Measurements from ENCODE around the gene RNU7-1. TPM values are rescaled to one million over a fixed set of nuclear protein-coding genes. Genes with fewer than 3 reads are reported as not detected.

The RNU7-1 gene
- total RNA-seq, 2 donors from 2014 or later = not detected

DNA sequence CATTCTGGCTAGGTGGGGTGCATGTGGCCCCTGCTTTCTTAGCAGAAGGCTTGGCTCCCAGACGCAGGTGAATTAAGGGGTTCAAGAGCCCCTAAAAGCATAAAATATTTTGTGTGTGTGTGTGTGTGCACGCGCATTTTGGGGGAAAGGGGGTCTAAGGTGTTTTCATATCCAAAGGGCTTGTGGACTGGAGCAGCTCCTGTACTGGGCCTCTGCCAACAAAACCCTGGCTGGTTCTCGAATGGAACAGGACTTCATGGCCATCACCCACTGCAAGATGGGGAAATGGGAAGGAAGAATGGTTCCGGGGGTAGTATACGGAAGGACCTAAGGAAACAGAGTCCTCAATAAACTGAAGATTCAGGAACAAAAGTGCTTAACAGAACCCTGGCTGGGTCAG, 19.8 kb upstream of the RNU7-1 start:
- peaks cover 8 to 20% of the 10 kb centered on the region in 2 donors for H3K36me3 Mint-ChIP-seq (ENCODE audit: insufficient read depth in 2 of 2)
- H3K4me3 Mint-ChIP-seq = no peak overlapping the region
- no peak for DNase-seq
- no peaks in the 10 kb centered on the region for H3K27me3 Mint-ChIP-seq (ENCODE audit: low read depth)
- ATAC-seq (replicated peaks in 1 of 2) = no peak
- peaks cover 49% of the 10 kb centered on the region for H3K4me1 Mint-ChIP-seq (ENCODE audit: low read depth)
- no peak overlapping the region for H3K27ac Mint-ChIP-seq
- no peaks in the 10 kb centered on the region for H3K9me3 Mint-ChIP-seq

GRCh38 chr12:6925239-6925539, 18.4 kb upstream of the RNU7-1 start:
- Mint-ChIP-seq H3K36me3 (ENCODE audit: insufficient read depth in 2 of 2) (peaks cover 5 to 11% of the 10 kb centered on the region in 2 donors), H3K4me3 (peak overlapping the region; percentile 76 to 77), H3K27ac (peak overlapping the region; percentile 48), H3K27me3 (ENCODE audit: low read depth) (no peaks in the 10 kb centered on the region), H3K9me3 (no peaks in the 10 kb centered on the region), H3K4me1 (ENCODE audit: low read depth) (peaks cover 51% of the 10 kb centered on the region)
- no peak for DNase-seq
- ATAC-seq (replicated peaks in 1 of 2) = no peak

GRCh38 chr12:6925540-6926279, 17.9 kb upstream of the RNU7-1 start:
- Mint-ChIP-seq H3K9me3 (no peaks in the 10 kb centered on the region), H3K27me3 (ENCODE audit: low read depth) (no peaks in the 10 kb centered on the region), H3K36me3 (ENCODE audit: insufficient read depth in 2 of 2) (peaks cover 5 to 11% of the 10 kb centered on the region in 2 donors), H3K4me3 (peak overlapping the region; percentile 16 to 95), H3K4me1 (ENCODE audit: low read depth) (peaks cover 55% of the 10 kb centered on the region), H3K27ac (peak overlapping the region; percentile 26)
- ATAC-seq (replicated peaks in 1 of 2) (no peak), DNase-seq (no peak)

- ATAC-seq (replicated peaks in 1 of 2) = peak; percentile 50 to 59
- H3K4me3 Mint-ChIP-seq = peak within 1 kb of the TSS; percentile 94 to 96
- H3K36me3 Mint-ChIP-seq (ENCODE audit: insufficient read depth in 2 of 2) = peaks cover 2 to 11% of the 10 kb centered on the region in 2 donors
- DNase-seq = peak; percentile 59 to 62
- no peaks in the 10 kb centered on the region for H3K27me3 Mint-ChIP-seq (ENCODE audit: low read depth)
- H3K4me1 Mint-ChIP-seq (ENCODE audit: low read depth) = peaks cover 69% of the 10 kb centered on the region
- H3K27ac Mint-ChIP-seq = peak within 1 kb of the TSS; percentile 99
- no peaks in the 10 kb centered on the region for H3K9me3 Mint-ChIP-seq
Observed at GRCh38 chr12:6927379-6928021, 16.1 kb upstream of the RNU7-1 start, which contains the start of gene ATN1. ATN1 (plus strand) TSS chr12:6927959; CDS start chr12:6934002, 6,043 bp downstream.

GRCh38 chr12:6928022-6928702, 15.5 kb upstream of the RNU7-1 start:
- Mint-ChIP-seq H3K36me3 (ENCODE audit: insufficient read depth in 2 of 2) (peaks cover 2 to 11% of the 10 kb centered on the region in 2 donors), H3K27me3 (ENCODE audit: low read depth) (no peaks in the 10 kb centered on the region), H3K9me3 (no peaks in the 10 kb centered on the region), H3K4me1 (ENCODE audit: low read depth) (peaks cover 76% of the 10 kb centered on the region), H3K27ac (peak overlapping the region; percentile 98), H3K4me3 (peak overlapping the region; percentile 92 to 96)
- peak in 1 of 2 donors; percentile 8 for ATAC-seq (replicated peaks in 1 of 2)
- DNase-seq = no peak

DNA sequence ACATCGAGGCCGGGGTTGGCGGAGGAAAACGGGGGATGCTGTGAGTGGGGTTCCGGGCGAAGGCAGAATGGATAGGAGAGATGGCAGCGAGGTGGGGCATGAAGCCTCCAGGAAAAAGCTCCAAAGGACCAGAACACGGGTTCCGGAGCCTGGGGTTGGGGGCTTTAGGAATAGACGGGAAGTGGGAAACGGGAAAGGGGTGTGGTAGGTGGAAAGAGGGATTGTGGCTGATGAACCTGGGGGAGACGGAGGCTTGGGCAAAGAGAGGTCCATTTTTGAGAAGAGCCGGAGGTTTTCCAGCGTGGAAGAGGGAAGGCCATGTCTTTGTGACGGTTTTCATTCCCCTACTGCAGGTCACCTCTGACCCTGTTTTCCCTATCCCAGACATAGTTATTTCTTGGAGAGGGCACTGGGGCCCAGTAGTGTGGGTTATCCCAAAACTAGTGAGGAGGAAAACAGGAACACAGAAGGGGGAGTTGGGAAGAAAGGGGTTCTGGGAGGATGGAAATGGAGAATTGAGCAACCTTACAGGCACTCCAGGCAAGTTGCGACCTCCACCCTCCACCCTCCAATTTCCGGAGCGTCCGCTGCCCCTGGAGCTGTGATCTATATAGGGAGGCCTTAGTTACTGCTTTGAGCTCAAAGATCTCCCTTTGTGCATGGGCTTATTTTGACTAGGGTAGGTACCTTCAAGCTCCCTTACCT, 14.8 kb upstream of the RNU7-1 start:
- DNase-seq (no peak), ATAC-seq (replicated peaks in 1 of 2) (no peak)
- H3K9me3 Mint-ChIP-seq = no peaks in the 10 kb centered on the region
- peak overlapping the region; percentile 92 to 96 for H3K4me3 Mint-ChIP-seq
- peaks cover 2 to 13% of the 10 kb centered on the region in 2 donors for H3K36me3 Mint-ChIP-seq (ENCODE audit: insufficient read depth in 2 of 2)
- H3K27ac Mint-ChIP-seq = peak overlapping the region; percentile 98
- H3K27me3 Mint-ChIP-seq (ENCODE audit: low read depth) = no peaks in the 10 kb centered on the region
- peaks cover 82% of the 10 kb centered on the region for H3K4me1 Mint-ChIP-seq (ENCODE audit: low read depth)

- Mint-ChIP-seq H3K36me3 (ENCODE audit: insufficient read depth in 2 of 2) (peaks cover 2 to 14% of the 10 kb centered on the region in 2 donors), H3K4me1 (ENCODE audit: low read depth) (peaks cover 83% of the 10 kb centered on the region), H3K9me3 (no peaks in the 10 kb centered on the region), H3K27me3 (ENCODE audit: low read depth) (no peaks in the 10 kb centered on the region), H3K27ac (peak overlapping the region; percentile 98), H3K4me3 (peak overlapping the region; percentile 92 to 96)
- DNase-seq (no peak), ATAC-seq (replicated peaks in 1 of 2) (no peak)
Observed at GRCh38 chr12:6929466-6930452, 13.9 kb upstream of the RNU7-1 start.

GRCh38 chr12:6932766-6933165, 10.8 kb upstream of the RNU7-1 start:
- Mint-ChIP-seq H3K9me3 (no peaks in the 10 kb centered on the region), H3K27ac (peak overlapping the region; percentile 77), H3K4me3 (peak overlapping the region in 1 of 2 donors; percentile 44), H3K36me3 (ENCODE audit: insufficient read depth in 2 of 2) (peaks cover 2 to 9% of the 10 kb centered on the region in 2 donors), H3K27me3 (ENCODE audit: low read depth) (no peaks in the 10 kb centered on the region), H3K4me1 (ENCODE audit: low read depth) (peaks cover 81% of the 10 kb centered on the region)
- ATAC-seq (replicated peaks in 1 of 2) = no peak
- DNase-seq = no peak

- DNase-seq (no peak), ATAC-seq (replicated peaks in 1 of 2) (no peak)
- no peak overlapping the region for H3K4me3 Mint-ChIP-seq
- H3K9me3 Mint-ChIP-seq = no peaks in the 10 kb centered on the region
- peak overlapping the region; percentile 90 for H3K27ac Mint-ChIP-seq
- peaks cover 85% of the 10 kb centered on the region for H3K4me1 Mint-ChIP-seq (ENCODE audit: low read depth)
- H3K36me3 Mint-ChIP-seq (ENCODE audit: insufficient read depth in 2 of 2) = peaks cover 0 to 6% of the 10 kb centered on the region in 2 donors
- H3K27me3 Mint-ChIP-seq (ENCODE audit: low read depth) = no peaks in the 10 kb centered on the region
Observed at GRCh38 chr12:6934110-6934509, 9.5 kb upstream of the RNU7-1 start.

DNA sequence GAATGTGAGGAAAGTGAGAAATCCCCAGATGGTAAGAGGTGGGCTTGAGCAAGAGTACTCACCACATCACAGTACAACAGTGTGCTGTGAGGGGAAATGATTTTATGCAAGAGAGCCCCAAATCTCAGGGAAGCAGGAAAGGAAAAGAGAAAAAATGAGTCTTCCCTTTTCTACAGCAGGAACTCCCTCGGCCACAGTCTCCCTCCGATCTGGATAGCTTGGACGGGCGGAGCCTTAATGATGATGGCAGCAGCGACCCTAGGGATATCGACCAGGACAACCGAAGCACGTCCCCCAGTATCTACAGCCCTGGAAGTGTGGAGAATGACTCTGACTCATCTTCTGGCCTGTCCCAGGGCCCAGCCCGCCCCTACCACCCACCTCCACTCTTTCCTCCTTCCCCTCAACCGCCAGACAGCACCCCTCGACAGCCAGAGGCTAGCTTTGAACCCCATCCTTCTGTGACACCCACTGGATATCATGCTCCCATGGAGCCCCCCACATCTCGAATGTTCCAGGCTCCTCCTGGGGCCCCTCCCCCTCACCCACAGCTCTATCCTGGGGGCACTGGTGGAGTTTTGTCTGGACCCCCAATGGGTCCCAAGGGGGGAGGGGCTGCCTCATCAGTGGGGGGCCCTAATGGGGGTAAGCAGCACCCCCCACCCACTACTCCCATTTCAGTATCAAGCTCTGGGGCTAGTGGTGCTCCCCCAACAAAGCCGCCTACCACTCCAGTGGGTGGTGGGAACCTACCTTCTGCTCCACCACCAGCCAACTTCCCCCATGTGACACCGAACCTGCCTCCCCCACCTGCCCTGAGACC, 8.0 kb upstream of the RNU7-1 start:
- H3K36me3 Mint-ChIP-seq (ENCODE audit: insufficient read depth in 2 of 2) = peaks cover 0 to 9% of the 10 kb centered on the region in 2 donors
- DNase-seq (no peak), ATAC-seq (replicated peaks in 1 of 2) (no peak)
- peak overlapping the region; percentile 83 to 96 for H3K4me3 Mint-ChIP-seq
- H3K27me3 Mint-ChIP-seq (ENCODE audit: low read depth) = no peaks in the 10 kb centered on the region
- H3K9me3 Mint-ChIP-seq = no peaks in the 10 kb centered on the region
- H3K27ac Mint-ChIP-seq = peak overlapping the region; percentile 94
- H3K4me1 Mint-ChIP-seq (ENCODE audit: low read depth) = peaks cover 79% of the 10 kb centered on the region

DNA sequence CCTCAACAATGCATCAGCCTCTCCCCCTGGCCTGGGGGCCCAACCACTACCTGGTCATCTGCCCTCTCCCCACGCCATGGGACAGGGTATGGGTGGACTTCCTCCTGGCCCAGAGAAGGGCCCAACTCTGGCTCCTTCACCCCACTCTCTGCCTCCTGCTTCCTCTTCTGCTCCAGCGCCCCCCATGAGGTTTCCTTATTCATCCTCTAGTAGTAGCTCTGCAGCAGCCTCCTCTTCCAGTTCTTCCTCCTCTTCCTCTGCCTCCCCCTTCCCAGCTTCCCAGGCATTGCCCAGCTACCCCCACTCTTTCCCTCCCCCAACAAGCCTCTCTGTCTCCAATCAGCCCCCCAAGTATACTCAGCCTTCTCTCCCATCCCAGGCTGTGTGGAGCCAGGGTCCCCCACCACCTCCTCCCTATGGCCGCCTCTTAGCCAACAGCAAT, 7.4 kb upstream of the RNU7-1 start:
- DNase-seq (no peak), ATAC-seq (replicated peaks in 1 of 2) (no peak)
- Mint-ChIP-seq H3K27me3 (ENCODE audit: low read depth) (no peaks in the 10 kb centered on the region), H3K27ac (peak overlapping the region; percentile 94), H3K4me1 (ENCODE audit: low read depth) (peaks cover 75% of the 10 kb centered on the region), H3K9me3 (no peaks in the 10 kb centered on the region), H3K4me3 (peak overlapping the region; percentile 83 to 96), H3K36me3 (ENCODE audit: insufficient read depth in 2 of 2) (peaks cover 0 to 9% of the 10 kb centered on the region in 2 donors)
